ENCODE measurements around the gene AQP9. TPM values are rescaled to one million over a fixed set of nuclear protein-coding genes. Genes with fewer than 3 reads are reported as not detected.

Gene AQP9
- total RNA-seq, 1 donor from 2014 or later, result 0.43 TPM

DNA sequence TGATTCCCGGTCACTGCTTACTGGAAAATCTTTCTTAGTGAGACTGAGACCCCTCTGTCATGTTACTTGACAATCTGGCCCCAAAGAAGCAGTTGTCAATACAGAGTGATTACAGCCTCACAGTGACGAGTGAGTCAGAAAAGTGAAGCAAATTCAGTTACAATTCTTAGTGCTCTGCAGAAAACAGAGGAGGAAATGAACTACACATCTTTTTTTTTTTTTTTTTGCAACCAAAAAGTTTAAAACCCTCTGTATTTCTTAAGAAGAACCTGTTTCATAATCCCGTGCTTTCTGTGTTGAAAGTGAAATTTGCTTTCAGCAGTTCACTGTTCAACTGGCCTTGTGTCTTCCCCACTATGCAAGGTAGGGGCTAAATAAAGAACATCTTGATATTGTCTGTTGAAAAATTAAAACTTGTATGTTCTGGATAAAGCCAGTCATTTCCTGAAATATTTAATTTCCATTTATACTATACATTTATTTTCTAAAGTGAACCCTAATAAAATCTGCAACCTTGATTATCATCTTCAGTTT, 1.9 kb downstream of the AQP9 start:
- TF ChIP-seq, protein P1, sequence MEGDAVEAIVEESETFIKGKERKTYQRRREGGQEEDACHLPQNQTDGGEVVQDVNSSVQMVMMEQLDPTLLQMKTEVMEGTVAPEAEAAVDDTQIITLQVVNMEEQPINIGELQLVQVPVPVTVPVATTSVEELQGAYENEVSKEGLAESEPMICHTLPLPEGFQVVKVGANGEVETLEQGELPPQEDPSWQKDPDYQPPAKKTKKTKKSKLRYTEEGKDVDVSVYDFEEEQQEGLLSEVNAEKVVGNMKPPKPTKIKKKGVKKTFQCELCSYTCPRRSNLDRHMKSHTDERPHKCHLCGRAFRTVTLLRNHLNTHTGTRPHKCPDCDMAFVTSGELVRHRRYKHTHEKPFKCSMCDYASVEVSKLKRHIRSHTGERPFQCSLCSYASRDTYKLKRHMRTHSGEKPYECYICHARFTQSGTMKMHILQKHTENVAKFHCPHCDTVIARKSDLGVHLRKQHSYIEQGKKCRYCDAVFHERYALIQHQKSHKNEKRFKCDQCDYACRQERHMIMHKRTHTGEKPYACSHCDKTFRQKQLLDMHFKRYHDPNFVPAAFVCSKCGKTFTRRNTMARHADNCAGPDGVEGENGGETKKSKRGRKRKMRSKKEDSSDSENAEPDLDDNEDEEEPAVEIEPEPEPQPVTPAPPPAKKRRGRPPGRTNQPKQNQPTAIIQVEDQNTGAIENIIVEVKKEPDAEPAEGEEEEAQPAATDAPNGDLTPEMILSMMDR (IDR thresholded peaks at IDR 0.05), result no peak
- no peaks in the 10 kb centered on the region for H3K27me3 ChIP-seq
- no peaks in the 10 kb centered on the region for H3K9me3 ChIP-seq
- no peaks in the 10 kb centered on the region for H3K4me1 ChIP-seq
- intact Hi-C loops (cut with DNase I), result no loop called here
- no peak overlapping the region for H3K4me3 ChIP-seq
- H3K27ac ChIP-seq, result no peak overlapping the region
- H3K36me3 ChIP-seq, result no peaks in the 10 kb centered on the region
- DNase-seq (ENCODE audit: low spot score in 2 of 2), result no peak

DNA sequence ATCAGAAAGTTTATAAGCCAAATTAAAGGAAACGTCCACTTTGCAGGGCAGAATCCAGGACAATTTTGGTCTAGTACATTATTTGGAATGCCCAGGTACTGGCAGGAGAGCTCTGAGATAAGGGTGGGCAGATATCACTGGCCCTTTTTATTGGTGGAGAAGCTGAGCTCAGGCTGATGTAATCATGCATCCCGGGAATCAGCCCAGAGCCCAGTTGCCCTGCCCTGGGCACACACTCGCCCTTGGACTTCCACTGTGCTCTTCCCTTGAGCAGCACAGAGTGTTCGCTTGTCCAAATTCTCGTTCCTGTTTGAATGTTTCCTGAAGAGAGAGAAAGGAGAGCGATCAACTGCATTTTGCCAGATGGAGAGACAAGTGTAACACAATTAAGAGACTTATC, 3.7 kb downstream of the AQP9 start:
- H3K4me3 ChIP-seq, result no peak overlapping the region
- TF ChIP-seq, protein P1 (IDR thresholded peaks at IDR 0.05), result no peak
- no peak overlapping the region for H3K27ac ChIP-seq
- no peaks in the 10 kb centered on the region for H3K9me3 ChIP-seq
- intact Hi-C loops (cut with DNase I), result no loop called here
- no peak for DNase-seq (ENCODE audit: low spot score in 2 of 2)
- no peaks in the 10 kb centered on the region for H3K36me3 ChIP-seq
- H3K27me3 ChIP-seq, result no peaks in the 10 kb centered on the region
- H3K4me1 ChIP-seq, result no peaks in the 10 kb centered on the region

DNA sequence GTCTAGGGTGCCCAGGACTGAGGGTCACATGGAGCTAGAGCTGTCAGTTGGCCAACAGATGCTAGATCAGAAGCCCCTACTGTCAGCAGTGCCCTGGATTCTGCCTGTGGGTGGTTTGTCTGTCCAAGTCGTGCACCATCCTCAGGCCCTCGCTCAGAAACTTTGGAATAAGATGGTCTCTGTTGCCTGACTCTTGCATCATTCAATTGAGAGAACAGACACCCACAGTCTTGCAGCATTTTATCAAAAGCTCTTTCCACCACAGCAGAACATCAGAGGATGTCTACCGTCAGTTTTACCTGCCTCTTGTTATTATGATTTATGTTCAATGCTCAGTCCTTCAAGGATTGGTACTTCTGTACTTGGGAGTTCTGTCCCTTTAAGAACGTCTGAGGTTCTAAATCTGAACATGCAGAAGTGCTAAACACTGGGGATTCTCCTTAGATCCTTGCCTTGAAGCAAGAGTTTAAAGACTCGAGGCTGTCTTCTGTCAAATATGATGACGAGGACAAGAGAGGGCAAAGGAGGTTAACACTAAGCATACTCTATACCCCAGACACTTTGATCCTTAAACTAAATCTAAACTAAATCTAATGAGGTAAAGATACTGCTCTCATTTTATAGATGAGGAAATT, 4.8 kb downstream of the AQP9 start:
- Histone ChIP-seq H3K4me1 (no peaks in the 10 kb centered on the region), H3K27me3 (no peaks in the 10 kb centered on the region), H3K9me3 (no peaks in the 10 kb centered on the region), H3K36me3 (no peaks in the 10 kb centered on the region), H3K4me3 (no peak overlapping the region), H3K27ac (no peak overlapping the region)
- DNase-seq (ENCODE audit: low spot score in 2 of 2), result no peak
- intact Hi-C loops (cut with DNase I), result no loop called here
- TF ChIP-seq, protein P1 (IDR thresholded peaks at IDR 0.05), result no peak

DNA sequence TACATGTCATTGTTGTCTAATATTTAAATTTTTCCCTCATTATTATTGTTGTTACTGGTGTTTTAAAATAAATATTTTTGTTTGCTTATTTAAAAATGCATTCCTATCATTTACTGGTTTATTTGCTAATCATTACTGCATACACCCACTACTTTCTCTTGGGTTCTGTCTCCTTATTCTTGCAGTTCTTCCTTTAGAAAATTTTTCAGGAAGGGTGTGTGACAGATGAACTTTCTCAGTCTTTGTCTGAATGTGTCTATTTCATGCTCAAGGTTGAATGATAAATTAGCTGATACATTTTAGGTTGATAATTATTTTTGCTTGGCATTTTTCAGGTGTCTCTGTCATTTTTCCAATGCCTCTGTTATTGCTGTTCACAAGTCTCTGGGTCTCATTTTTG, 7.4 kb downstream of the AQP9 start:
- TF ChIP-seq, protein P1 (IDR thresholded peaks at IDR 0.05), result no peak
- intact Hi-C loops (cut with DNase I), result no loop called here
- Histone ChIP-seq H3K9me3 (no peaks in the 10 kb centered on the region), H3K4me1 (peaks cover 0 to 3% of the 10 kb centered on the region in 2 donors), H3K27ac (no peak overlapping the region), H3K4me3 (no peak overlapping the region), H3K27me3 (no peaks in the 10 kb centered on the region), H3K36me3 (no peaks in the 10 kb centered on the region)
- no peak for DNase-seq (ENCODE audit: low spot score in 2 of 2)

DNA sequence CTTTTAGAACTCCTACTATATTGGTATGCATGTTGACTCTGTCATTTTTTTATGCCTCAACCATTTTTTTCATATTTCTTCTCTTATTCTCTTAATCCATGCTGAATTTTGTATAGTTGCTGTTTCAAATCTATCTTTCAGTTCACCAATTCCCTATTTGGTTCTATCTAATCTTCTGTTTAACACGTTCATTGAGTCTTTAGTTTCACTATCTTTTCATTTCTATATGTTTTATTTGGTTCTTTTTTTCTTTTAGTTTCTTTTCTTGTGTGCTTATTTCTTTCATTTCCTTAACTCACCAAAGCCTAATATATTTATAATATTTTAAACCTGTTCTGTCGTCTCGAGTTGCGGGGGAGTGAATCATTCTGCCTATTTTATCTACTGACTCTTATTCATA, 8.0 kb downstream of the AQP9 start:
- intact Hi-C loops (cut with DNase I), result no loop called here
- TF ChIP-seq, protein P1 (IDR thresholded peaks at IDR 0.05), result no peak
- H3K9me3 ChIP-seq, result no peaks in the 10 kb centered on the region
- no peaks in the 10 kb centered on the region for H3K36me3 ChIP-seq
- no peaks in the 10 kb centered on the region for H3K27me3 ChIP-seq
- no peak overlapping the region for H3K27ac ChIP-seq
- H3K4me1 ChIP-seq, result peaks cover 0 to 3% of the 10 kb centered on the region in 2 donors
- DNase-seq (ENCODE audit: low spot score in 2 of 2), result no peak
- no peak overlapping the region for H3K4me3 ChIP-seq

Data from ascending aorta (tissue), 2 donors.